Mesenchymal stem cell (in vitro differentiated cells and primary cell): ENCODE results near the gene GPR42.

Source experiments
- DNase-seq: peaks from one replicate; pipeline ENCODE4 v3.0.0-alpha.2; 2013
- H2AFZ ChIP-seq: one replicate; pipeline ENCODE4 v1.6.1; 2013; ENCODE audit warnings: low read depth, mild to moderate bottlenecking, control low read depth, inconsistent platforms, low read length, moderate library complexity
- H2AK5ac ChIP-seq: 2 replicates; pipeline ENCODE4 v1.6.1; 2013; ENCODE audit warnings: low read length, moderate library complexity, mild to moderate bottlenecking, inconsistent platforms; ENCODE audit not compliant: severe bottlenecking
- H2BK120ac ChIP-seq: one replicate; pipeline ENCODE4 v1.6.1; 2013; ENCODE audit warnings: low read depth, mild to moderate bottlenecking, inconsistent platforms, low read length, moderate library complexity
- H2BK12ac ChIP-seq, 2 experiments: one replicate each; pipeline ENCODE4 v1.6.1; 2013; ENCODE audit warnings: inconsistent platforms in 2 of 2, low read length in 2 of 2, mild to moderate bottlenecking in 2 of 2, moderate library complexity in 2 of 2, control low read depth in 1 of 2
- H2BK15ac ChIP-seq: one replicate; pipeline ENCODE4 v1.6.1; 2013; ENCODE audit warnings: mild to moderate bottlenecking, low read depth, inconsistent platforms; ENCODE audit not compliant: poor library complexity, severe bottlenecking
- H2BK5ac ChIP-seq: 2 replicates; pipeline ENCODE4 v1.6.1; 2013; ENCODE audit warnings: low read depth, mild to moderate bottlenecking, low read length, control low read depth, inconsistent platforms; ENCODE audit not compliant: poor library complexity, severe bottlenecking
- H3K14ac ChIP-seq, 2 experiments: one replicate each; pipeline ENCODE4 v1.6.1; 2013; ENCODE audit warnings: inconsistent platforms in 2 of 2, low read length in 2 of 2, control low read depth in 1 of 2, mild to moderate bottlenecking in 1 of 2, moderate library complexity in 1 of 2
- H3K18ac ChIP-seq, 2 experiments: one replicate each; pipeline ENCODE4 v1.6.1; 2013; ENCODE audit warnings: inconsistent platforms in 2 of 2, low read length in 2 of 2, control low read depth in 1 of 2, low read depth in 1 of 2, mild to moderate bottlenecking in 1 of 2
- H3K23ac ChIP-seq, 2 experiments: one replicate each; pipeline ENCODE4 v1.6.1; 2013; ENCODE audit warnings: inconsistent platforms in 2 of 2, low read length in 2 of 2, mild to moderate bottlenecking in 2 of 2, moderate library complexity in 2 of 2, control low read depth in 1 of 2
- H3K27ac ChIP-seq: 2 replicates; pipeline ENCODE4 v1.5.1; 2013; ENCODE audit warnings: mild to moderate bottlenecking, moderate library complexity, low read length, control low read depth, inconsistent platforms; ENCODE audit not compliant: poor library complexity, severe bottlenecking
- H3K27me3 ChIP-seq, 2 experiments: 2 replicates each; pipeline versions ENCODE4 v1.6.1 to v1.7.0; 2013; ENCODE audit warnings: low read length in 2 of 2, mild to moderate bottlenecking in 2 of 2, moderate library complexity in 2 of 2, control low read depth in 1 of 2, inconsistent platforms in 1 of 2; ENCODE audit not compliant: control insufficient read depth in 1 of 2, insufficient read depth in 1 of 2
- H3K36me3 ChIP-seq, 2 experiments: 2 replicates each; pipeline versions ENCODE4 v1.6.1 to v1.7.0; 2013; ENCODE audit warnings: low read length in 2 of 2, control low read depth in 1 of 2, inconsistent platforms in 1 of 2, low read depth in 1 of 2, mild to moderate bottlenecking in 1 of 2; ENCODE audit not compliant: insufficient read depth in 2 of 2, control insufficient read depth in 1 of 2
- H3K4ac ChIP-seq, 2 experiments: one replicate each; pipeline ENCODE4 v1.6.1; 2013; ENCODE audit warnings: inconsistent platforms in 2 of 2, low read length in 2 of 2, mild to moderate bottlenecking in 2 of 2, moderate library complexity in 2 of 2, control low read depth in 1 of 2, low read depth in 1 of 2
- H3K4me1 ChIP-seq: 2 replicates; pipeline ENCODE4 v1.6.1; 2013; ENCODE audit warnings: low read depth, low read length, control low read depth; ENCODE audit not compliant: control insufficient read depth, insufficient read depth
- H3K4me2 ChIP-seq: 2 replicates; pipeline ENCODE4 v1.6.1; 2013; ENCODE audit warnings: low read length, mild to moderate bottlenecking, inconsistent platforms; ENCODE audit not compliant: poor library complexity, severe bottlenecking
- H3K4me3 ChIP-seq, 2 experiments: 2 replicates each; pipeline versions ENCODE4 v1.5.1 to v1.7.0; 2013; ENCODE audit warnings: low read length in 2 of 2, mild to moderate bottlenecking in 2 of 2, control low read depth in 1 of 2, low read depth in 1 of 2; ENCODE audit not compliant: insufficient read depth in 1 of 2
- H3K79me1 ChIP-seq: replicated peaks from 2 replicates; pipeline ENCODE4 v1.6.1; 2013; ENCODE audit warnings: mild to moderate bottlenecking, control low read depth, low read length, inconsistent platforms; ENCODE audit not compliant: poor library complexity, severe bottlenecking
- H3K9ac ChIP-seq: 2 replicates; pipeline ENCODE4 v1.7.0; 2013; ENCODE audit warnings: mild to moderate bottlenecking, low read length, moderate library complexity
- H3K9me3 ChIP-seq: 2 replicates; pipeline ENCODE4 v1.7.0; 2013; ENCODE audit warnings: mild to moderate bottlenecking, low read length; ENCODE audit not compliant: control insufficient read depth
- H4K8ac ChIP-seq: one replicate; pipeline ENCODE4 v1.6.1; 2013; ENCODE audit warnings: inconsistent platforms, mild to moderate bottlenecking, low read length, moderate library complexity
- H4K91ac ChIP-seq: one replicate; pipeline ENCODE4 v1.6.1; 2013; ENCODE audit warnings: mild to moderate bottlenecking, low read length, inconsistent platforms
- WGBS: methylation state at CpG from one replicate; pipeline ENCODE4 v1.1.7; 2013; ENCODE audit warnings: mixed read lengths; 5-methylcytosine and 5-hydroxymethylcytosine counted together

GPR42 gene

GRCh38 chr19:35392742-35393715 lies 22.2 kb downstream of the GPR42 start:
- no peaks in the 10 kb centered on the region for H3K27me3 ChIP-seq
- DNase-seq: no peak
- no peak overlapping the region for H2AK5ac ChIP-seq
- no peaks in the 10 kb centered on the region for H3K4me1 ChIP-seq
- no peak overlapping the region for H3K9ac ChIP-seq
- no peak overlapping the region for H3K23ac ChIP-seq
- H2BK12ac ChIP-seq: no peak overlapping the region
- no peak overlapping the region for H4K91ac ChIP-seq
- H3K79me1 ChIP-seq: no peaks in the 10 kb centered on the region
- no peaks in the 10 kb centered on the region for H3K9me3 ChIP-seq
- H3K4ac ChIP-seq: no peak overlapping the region
- no peaks in the 10 kb centered on the region for H3K36me3 ChIP-seq
- no peak overlapping the region for H2BK5ac ChIP-seq
- no peak overlapping the region for H4K8ac ChIP-seq
- WGBS: 90% methylated on average over 5 of the region's 5 CpGs
- no peak overlapping the region for H2AFZ ChIP-seq
- H3K14ac ChIP-seq: no peak overlapping the region
- no peak overlapping the region for H3K4me2 ChIP-seq
- H3K27ac ChIP-seq: no peak overlapping the region
- H2BK15ac ChIP-seq: no peak overlapping the region
- no peak overlapping the region for H3K18ac ChIP-seq
- H3K4me3 ChIP-seq: no peak overlapping the region
- no peak overlapping the region for H2BK120ac ChIP-seq

GRCh38 chr19:35395382-35396199 lies 24.7 kb downstream of the GPR42 start:
- H3K4ac ChIP-seq: no peak overlapping the region
- no peak overlapping the region for H3K18ac ChIP-seq
- H3K79me1 ChIP-seq: no peaks in the 10 kb centered on the region
- H2AFZ ChIP-seq: no peak overlapping the region
- no peak overlapping the region for H3K9ac ChIP-seq
- H2BK120ac ChIP-seq: no peak overlapping the region
- H3K4me3 ChIP-seq: no peak overlapping the region
- H3K14ac ChIP-seq: no peak overlapping the region
- H3K27ac ChIP-seq: no peak overlapping the region
- H3K4me1 ChIP-seq: no peaks in the 10 kb centered on the region
- H3K9me3 ChIP-seq: no peaks in the 10 kb centered on the region
- no peak overlapping the region for H2BK5ac ChIP-seq
- H3K4me2 ChIP-seq: no peak overlapping the region
- no peak overlapping the region for H2BK12ac ChIP-seq
- WGBS: 26% methylated on average over 14 of the region's 19 CpGs
- peaks cover 0 to 5% of the 10 kb centered on the region in 2 experiments for H3K27me3 ChIP-seq
- no peak overlapping the region for H3K23ac ChIP-seq
- no peak overlapping the region for H4K91ac ChIP-seq
- H3K36me3 ChIP-seq: no peaks in the 10 kb centered on the region
- H4K8ac ChIP-seq: no peak overlapping the region
- H2AK5ac ChIP-seq: no peak overlapping the region
- peak; percentile 77 for DNase-seq
- no peak overlapping the region for H2BK15ac ChIP-seq

- H3K79me1 ChIP-seq: no peaks in the 10 kb centered on the region
- H2AK5ac ChIP-seq: no peak overlapping the region
- H3K9ac ChIP-seq: no peak overlapping the region
- no peak overlapping the region for H3K4me3 ChIP-seq
- H3K18ac ChIP-seq: no peak overlapping the region
- H3K4ac ChIP-seq: no peak overlapping the region
- H2BK120ac ChIP-seq: no peak overlapping the region
- no peak overlapping the region for H3K23ac ChIP-seq
- H3K27me3 ChIP-seq: peaks cover 0 to 5% of the 10 kb centered on the region in 2 experiments
- H3K36me3 ChIP-seq: no peaks in the 10 kb centered on the region
- no peak overlapping the region for H4K91ac ChIP-seq
- H2AFZ ChIP-seq: no peak overlapping the region
- WGBS: 89% methylated on average over 14 of the region's 14 CpGs
- H3K27ac ChIP-seq: no peak overlapping the region
- no peak overlapping the region for H2BK12ac ChIP-seq
- H4K8ac ChIP-seq: peak overlapping the region; percentile 41
- no peak overlapping the region for H2BK5ac ChIP-seq
- H3K4me1 ChIP-seq: no peaks in the 10 kb centered on the region
- no peak for DNase-seq
- H3K14ac ChIP-seq: no peak overlapping the region
- no peak overlapping the region for H2BK15ac ChIP-seq
- no peaks in the 10 kb centered on the region for H3K9me3 ChIP-seq
- H3K4me2 ChIP-seq: no peak overlapping the region
Measured at GRCh38 chr19:35396240-35396885, 25.5 kb downstream of the GPR42 start.
